Mesendoderm (in vitro differentiated cells): ENCODE data around the gene NSD2.

Experiments used
- DNase-seq: peaks from one replicate; pipeline ENCODE4 v3.0.0; 2013
- H2AK5ac ChIP-seq: 2 replicates; pipeline ENCODE4 v1.6.1; 2013; ENCODE audit warnings: low read length, inconsistent platforms
- H2BK120ac ChIP-seq: 2 replicates; pipeline ENCODE4 v1.6.1; 2013; ENCODE audit warnings: low read depth, mild to moderate bottlenecking, low read length, moderate library complexity, mixed read lengths
- H2BK15ac ChIP-seq: replicated peaks from 2 replicates; pipeline ENCODE4 v1.6.1; 2013; ENCODE audit warnings: low read depth, mild to moderate bottlenecking, moderate library complexity
- H2BK5ac ChIP-seq: 2 replicates; pipeline ENCODE4 v1.6.1; 2013; ENCODE audit warnings: low read length, inconsistent platforms
- H3K18ac ChIP-seq: 2 replicates; pipeline ENCODE4 v1.6.1; 2013; ENCODE audit warnings: mild to moderate bottlenecking, low read length, mixed read lengths
- H3K23ac ChIP-seq: one replicate; pipeline ENCODE4 v1.6.1; 2013; ENCODE audit warnings: low read length
- H3K27ac ChIP-seq: 2 replicates; pipeline ENCODE4 v1.5.1; 2013; ENCODE audit warnings: low read depth, mild to moderate bottlenecking, inconsistent platforms, low read length, moderate library complexity
- H3K27me3 ChIP-seq: 2 replicates; pipeline ENCODE4 v1.6.1; 2013; ENCODE audit warnings: low read length, control low read depth, mild to moderate bottlenecking, inconsistent platforms; ENCODE audit not compliant: insufficient read depth, poor library complexity
- H3K36me3 ChIP-seq: 2 replicates; pipeline ENCODE4 v1.6.1; 2013; ENCODE audit warnings: low read length, inconsistent platforms; ENCODE audit not compliant: control insufficient read depth, insufficient read depth
- H3K4ac ChIP-seq: one replicate; pipeline ENCODE4 v1.6.1; 2013; ENCODE audit warnings: low read depth, mild to moderate bottlenecking, low read length, moderate library complexity
- H3K4me1 ChIP-seq: 2 replicates; pipeline ENCODE4 v1.6.1; 2013; ENCODE audit warnings: low read depth, low read length, inconsistent platforms; ENCODE audit not compliant: control insufficient read depth
- H3K4me2 ChIP-seq: 2 replicates; pipeline ENCODE4 v1.6.1; 2013; ENCODE audit warnings: low read length
- H3K4me3 ChIP-seq: 2 replicates; pipeline ENCODE4 v1.5.1; 2013; ENCODE audit warnings: mild to moderate bottlenecking, low read length
- H3K56ac ChIP-seq: one replicate; pipeline ENCODE4 v1.6.1; 2013; ENCODE audit warnings: low read length
- H3K79me1 ChIP-seq: 2 replicates; pipeline ENCODE4 v1.6.1; 2013; ENCODE audit warnings: low read length, inconsistent platforms
- H3K79me2 ChIP-seq: 2 replicates; pipeline ENCODE4 v1.6.1; 2013; ENCODE audit warnings: mild to moderate bottlenecking, low read length; ENCODE audit not compliant: control insufficient read depth, insufficient read depth
- H3K9ac ChIP-seq: 2 replicates; pipeline ENCODE4 v1.6.1; 2013; ENCODE audit warnings: low read length, inconsistent platforms
- H4K5ac ChIP-seq: one replicate; pipeline ENCODE4 v1.6.1; 2013; ENCODE audit warnings: low read length
- H4K8ac ChIP-seq: one replicate; pipeline ENCODE4 v1.6.1; 2013; ENCODE audit warnings: low read depth, mild to moderate bottlenecking, control low read depth, low read length, moderate library complexity
- WGBS: extraction: QIAGEN DNeasy Blood & Tissue Kit; methylation state at CpG from one replicate; pipeline ENCODE4 v1.1.7; 2013; ENCODE audit warnings: low lambda C conversion rate, missing lambda C conversion rate; ENCODE audit not compliant: insufficient coverage; ENCODE audit errors: extremely low coverage; 5-methylcytosine and 5-hydroxymethylcytosine counted together

NSD2 gene

DNA sequence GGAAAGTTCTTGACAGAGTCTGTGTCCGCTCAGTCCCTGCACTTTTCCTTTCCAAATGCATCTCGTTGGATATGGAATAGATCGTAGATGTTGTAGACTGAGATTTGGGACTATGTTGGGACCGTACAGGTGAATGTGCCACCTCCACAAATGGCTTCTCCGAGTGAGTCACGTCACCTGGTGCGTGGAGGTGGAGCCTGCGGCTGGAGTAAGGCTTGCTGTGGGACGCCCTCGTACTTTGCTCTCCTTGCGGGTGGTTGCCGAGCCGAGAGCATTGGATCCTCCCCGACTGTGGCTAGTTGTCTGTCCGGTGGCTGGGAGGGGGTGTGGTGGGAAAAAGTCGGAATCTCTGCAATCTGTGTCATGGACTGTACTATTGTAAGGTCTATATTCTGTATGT is 77.0 kb downstream of the NSD2 start:
- Histone ChIP-seq H3K36me3 (peaks cover 5% of the 10 kb centered on the region), H4K8ac (no peak overlapping the region), H2BK15ac (no peak overlapping the region), H3K79me1 (peaks cover 2% of the 10 kb centered on the region), H2BK120ac (no peak overlapping the region), H4K5ac (no peak overlapping the region), H3K4ac (no peak overlapping the region), H3K9ac (no peak overlapping the region), H3K79me2 (no peaks in the 10 kb centered on the region), H3K4me2 (no peak overlapping the region), H3K56ac (no peak overlapping the region), H2BK5ac (no peak overlapping the region), H3K23ac (no peak overlapping the region), H2AK5ac (no peak overlapping the region), H3K27ac (no peak overlapping the region), H3K4me1 (no peaks in the 10 kb centered on the region), H3K18ac (no peak overlapping the region), H3K27me3 (no peaks in the 10 kb centered on the region), H3K4me3 (no peak overlapping the region)
- WGBS: no CpG with 5 or more reads among the region's 16 CpGs
- DNase-seq: no peak

DNA sequence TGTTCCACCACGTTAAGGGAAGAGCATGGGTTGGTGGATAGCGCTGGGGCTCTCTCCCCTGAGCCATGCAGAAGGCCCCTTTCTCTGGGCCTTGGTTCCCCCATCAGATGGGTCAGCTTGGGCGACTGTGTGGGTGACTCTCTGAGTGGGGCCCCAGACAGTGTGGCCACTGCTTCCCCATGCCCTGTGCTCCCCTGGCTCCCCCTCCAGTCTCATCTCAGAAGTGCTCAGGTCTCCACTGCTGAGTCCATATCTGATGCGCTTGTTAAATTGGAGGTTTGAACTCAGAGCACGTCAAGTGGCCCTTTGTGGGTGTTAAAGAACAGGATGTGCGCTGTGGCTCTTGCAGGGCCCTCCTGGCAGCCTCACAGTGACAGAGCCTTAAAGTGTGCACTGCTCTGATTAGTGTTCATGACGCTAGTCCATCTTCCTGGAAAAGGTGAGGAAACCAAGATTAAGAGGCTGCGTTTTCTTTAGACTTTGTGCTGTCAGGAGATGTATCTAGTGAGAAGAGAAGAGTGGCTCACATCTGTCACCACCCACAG is 77.8 kb downstream of the NSD2 start:
- Histone ChIP-seq H4K8ac (no peak overlapping the region), H2BK5ac (no peak overlapping the region), H3K79me1 (no peaks in the 10 kb centered on the region), H2BK120ac (no peak overlapping the region), H3K36me3 (peaks cover 5% of the 10 kb centered on the region), H3K9ac (no peak overlapping the region), H3K18ac (no peak overlapping the region), H3K4me3 (no peak overlapping the region), H3K56ac (no peak overlapping the region), H2BK15ac (no peak overlapping the region), H4K5ac (no peak overlapping the region), H3K27ac (no peak overlapping the region), H3K27me3 (no peaks in the 10 kb centered on the region), H2AK5ac (no peak overlapping the region), H3K4me2 (no peak overlapping the region), H3K4me1 (no peaks in the 10 kb centered on the region), H3K79me2 (no peaks in the 10 kb centered on the region), H3K4ac (no peak overlapping the region), H3K23ac (no peak overlapping the region)
- no CpG with 5 or more reads among the region's 8 CpGs for WGBS
- no peak for DNase-seq

DNA sequence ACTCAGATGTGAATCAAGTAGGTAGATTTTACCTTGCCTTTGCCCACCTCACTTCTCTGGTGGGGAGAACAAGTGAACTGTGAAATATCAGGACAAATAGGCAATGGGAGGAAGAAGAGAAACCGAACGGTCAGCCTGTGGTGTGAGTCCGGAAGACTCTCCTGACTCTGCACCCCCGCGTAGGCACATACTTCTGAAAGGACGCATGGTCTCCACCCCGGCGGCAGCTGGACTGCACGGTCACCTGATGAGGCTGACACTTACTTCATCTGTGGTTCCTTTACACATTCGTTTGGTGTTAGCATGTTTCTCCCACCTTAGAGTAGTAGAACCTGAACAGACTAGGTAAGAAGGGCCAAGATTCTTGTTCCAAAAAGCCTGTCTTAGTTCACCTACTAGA is 79.2 kb downstream of the NSD2 start:
- Histone ChIP-seq H4K5ac (no peak overlapping the region), H3K79me2 (no peaks in the 10 kb centered on the region), H3K4ac (no peak overlapping the region), H3K4me1 (no peaks in the 10 kb centered on the region), H3K36me3 (peaks cover 8% of the 10 kb centered on the region), H3K23ac (no peak overlapping the region), H3K56ac (no peak overlapping the region), H3K4me2 (no peak overlapping the region), H3K9ac (no peak overlapping the region), H3K18ac (no peak overlapping the region), H2BK120ac (no peak overlapping the region), H2AK5ac (no peak overlapping the region), H3K79me1 (no peaks in the 10 kb centered on the region), H3K27me3 (no peaks in the 10 kb centered on the region), H2BK5ac (no peak overlapping the region), H3K27ac (no peak overlapping the region), H3K4me3 (no peak overlapping the region), H2BK15ac (no peak overlapping the region), H4K8ac (no peak overlapping the region)
- no CpG with 5 or more reads among the region's 10 CpGs for WGBS
- DNase-seq: no peak

- H2BK15ac ChIP-seq: no peak overlapping the region
- no peak overlapping the region for H2BK120ac ChIP-seq
- H3K4me1 ChIP-seq: no peaks in the 10 kb centered on the region
- H3K36me3 ChIP-seq: peaks cover 11% of the 10 kb centered on the region
- no peak overlapping the region for H3K27ac ChIP-seq
- no peak overlapping the region for H3K56ac ChIP-seq
- no peak overlapping the region for H3K4me2 ChIP-seq
- H3K27me3 ChIP-seq: no peaks in the 10 kb centered on the region
- H2AK5ac ChIP-seq: no peak overlapping the region
- WGBS: no CpG with 5 or more reads among the region's 20 CpGs
- H3K4ac ChIP-seq: no peak overlapping the region
- H3K18ac ChIP-seq: no peak overlapping the region
- no peaks in the 10 kb centered on the region for H3K79me1 ChIP-seq
- no peak overlapping the region for H4K8ac ChIP-seq
- DNase-seq: no peak
- no peak overlapping the region for H3K23ac ChIP-seq
- H2BK5ac ChIP-seq: no peak overlapping the region
- no peaks in the 10 kb centered on the region for H3K79me2 ChIP-seq
- no peak overlapping the region for H3K9ac ChIP-seq
- H3K4me3 ChIP-seq: no peak overlapping the region
- no peak overlapping the region for H4K5ac ChIP-seq
Measured at GRCh38 chr4:1952058-1952700, 81.0 kb downstream of the NSD2 start.

- H4K5ac ChIP-seq: no peak overlapping the region
- H2BK15ac ChIP-seq: no peak overlapping the region
- no peak overlapping the region for H2BK5ac ChIP-seq
- H3K36me3 ChIP-seq: peaks cover 11% of the 10 kb centered on the region
- H3K23ac ChIP-seq: no peak overlapping the region
- H3K18ac ChIP-seq: no peak overlapping the region
- no peak overlapping the region for H2AK5ac ChIP-seq
- no peak overlapping the region for H3K4me3 ChIP-seq
- H3K4me2 ChIP-seq: no peak overlapping the region
- H4K8ac ChIP-seq: no peak overlapping the region
- no peaks in the 10 kb centered on the region for H3K79me1 ChIP-seq
- no peak overlapping the region for H2BK120ac ChIP-seq
- H3K56ac ChIP-seq: no peak overlapping the region
- H3K79me2 ChIP-seq: no peaks in the 10 kb centered on the region
- no peak for DNase-seq
- no peak overlapping the region for H3K9ac ChIP-seq
- H3K27me3 ChIP-seq: no peaks in the 10 kb centered on the region
- H3K4me1 ChIP-seq: no peaks in the 10 kb centered on the region
- H3K4ac ChIP-seq: no peak overlapping the region
- WGBS: no CpG with 5 or more reads among the region's 5 CpGs
- H3K27ac ChIP-seq: no peak overlapping the region
Measured at GRCh38 chr4:1952719-1953118, 81.5 kb downstream of the NSD2 start.

- no peak overlapping the region for H4K5ac ChIP-seq
- H3K79me2 ChIP-seq: no peaks in the 10 kb centered on the region
- no peaks in the 10 kb centered on the region for H3K27me3 ChIP-seq
- no peaks in the 10 kb centered on the region for H3K4me1 ChIP-seq
- no peak overlapping the region for H2BK15ac ChIP-seq
- H3K56ac ChIP-seq: no peak overlapping the region
- no peak overlapping the region for H3K23ac ChIP-seq
- H3K18ac ChIP-seq: no peak overlapping the region
- no peak overlapping the region for H3K27ac ChIP-seq
- no peak overlapping the region for H2BK120ac ChIP-seq
- H2AK5ac ChIP-seq: no peak overlapping the region
- WGBS: no CpG with 5 or more reads among the region's 9 CpGs
- no peak overlapping the region for H3K4me3 ChIP-seq
- peaks cover 16% of the 10 kb centered on the region for H3K36me3 ChIP-seq
- no peak overlapping the region for H4K8ac ChIP-seq
- no peak for DNase-seq
- H3K4me2 ChIP-seq: no peak overlapping the region
- no peak overlapping the region for H2BK5ac ChIP-seq
- no peak overlapping the region for H3K9ac ChIP-seq
- no peak overlapping the region for H3K4ac ChIP-seq
- no peaks in the 10 kb centered on the region for H3K79me1 ChIP-seq
Measured at GRCh38 chr4:1953335-1953734, 82.1 kb downstream of the NSD2 start.
